ENCODE results near the gene RAD50.

Gene RAD50

GRCh38 chr5:132591145-132591544 is 34.4 kb downstream of the RAD50 start:
- DNase-seq (ENCODE audit: low read depth) = peak; percentile 43
- no peak overlapping the region for H3K4me3 ChIP-seq (ENCODE audit: low read depth, low read length)
- TF ChIP-seq CTCF (conservative IDR thresholded peaks at IDR 0.05; ENCODE audit: low read depth, low read length) = peak; percentile 35

GRCh38 chr5:132592521-132592920 is 35.7 kb downstream of the RAD50 start:
- peak; percentile 18 for DNase-seq (ENCODE audit: low read depth)
- no peak for TF ChIP-seq CTCF (conservative IDR thresholded peaks at IDR 0.05; ENCODE audit: low read depth, low read length)
- H3K4me3 ChIP-seq (ENCODE audit: low read depth, low read length) = no peak overlapping the region

GRCh38 chr5:132594170-132594569 is 37.4 kb downstream of the RAD50 start:
- H3K4me3 ChIP-seq (ENCODE audit: low read depth, low read length) = no peak overlapping the region
- no peak for DNase-seq (ENCODE audit: low read depth)
- no peak for TF ChIP-seq CTCF (conservative IDR thresholded peaks at IDR 0.05; ENCODE audit: low read depth, low read length)

GRCh38 chr5:132595624-132596023 is 38.8 kb downstream of the RAD50 start:
- DNase-seq (ENCODE audit: low read depth) = no peak
- H3K4me3 ChIP-seq (ENCODE audit: low read depth, low read length) = no peak overlapping the region
- TF ChIP-seq CTCF (conservative IDR thresholded peaks at IDR 0.05; ENCODE audit: low read depth, low read length) = no peak

GRCh38 chr5:132601071-132601728 is 44.4 kb downstream of the RAD50 start:
- H3K4me3 ChIP-seq (ENCODE audit: low read depth, low read length) = no peak overlapping the region
- peak; percentile 28 for DNase-seq (ENCODE audit: low read depth)
- no peak for TF ChIP-seq CTCF (conservative IDR thresholded peaks at IDR 0.05; ENCODE audit: low read depth, low read length)

- no peak overlapping the region for H3K4me3 ChIP-seq (ENCODE audit: low read depth, low read length)
- no peak for DNase-seq (ENCODE audit: low read depth)
- no peak for TF ChIP-seq CTCF (conservative IDR thresholded peaks at IDR 0.05; ENCODE audit: low read depth, low read length)
Measured at GRCh38 chr5:132607095-132607494, 50.3 kb downstream of the RAD50 start.

GRCh38 chr5:132608107-132608506 is 51.3 kb downstream of the RAD50 start:
- no peak for DNase-seq (ENCODE audit: low read depth)
- H3K4me3 ChIP-seq (ENCODE audit: low read depth, low read length) = no peak overlapping the region
- no peak for TF ChIP-seq CTCF (conservative IDR thresholded peaks at IDR 0.05; ENCODE audit: low read depth, low read length)

Data from choroid plexus epithelial cell (primary cell).